DMS114 treated with DMSO at 0.1 percent for 48 hours (cell line): ENCODE data around the gene SLCO3A1.

ENCODE experiments used
- DNase-seq: peaks from one replicate; lab custom pipeline; 2025; ENCODE audit not compliant: unreplicated experiment; lab: John Stamatoyannopoulos, UW

The SLCO3A1 gene

DNA sequence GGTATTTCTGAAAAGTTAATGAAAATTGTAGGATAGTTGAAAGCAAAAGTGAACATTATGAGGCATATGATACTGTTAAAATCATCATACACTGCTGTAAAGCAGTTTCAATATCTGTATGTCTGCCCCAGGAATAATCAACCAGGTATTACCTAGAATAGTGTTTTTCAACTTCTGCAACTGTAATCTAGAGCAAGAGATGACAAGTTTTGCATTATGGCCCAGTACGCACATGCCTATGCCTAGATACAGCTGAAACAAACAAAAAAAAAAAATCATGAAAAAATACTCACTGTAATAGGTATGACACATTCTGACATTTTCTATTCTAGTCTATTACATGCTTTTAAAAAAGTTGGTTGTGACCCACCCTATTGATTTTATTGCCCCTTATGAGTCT is 299.5 kb downstream of the SLCO3A1 start:
- DNase-seq: no peak

DNA sequence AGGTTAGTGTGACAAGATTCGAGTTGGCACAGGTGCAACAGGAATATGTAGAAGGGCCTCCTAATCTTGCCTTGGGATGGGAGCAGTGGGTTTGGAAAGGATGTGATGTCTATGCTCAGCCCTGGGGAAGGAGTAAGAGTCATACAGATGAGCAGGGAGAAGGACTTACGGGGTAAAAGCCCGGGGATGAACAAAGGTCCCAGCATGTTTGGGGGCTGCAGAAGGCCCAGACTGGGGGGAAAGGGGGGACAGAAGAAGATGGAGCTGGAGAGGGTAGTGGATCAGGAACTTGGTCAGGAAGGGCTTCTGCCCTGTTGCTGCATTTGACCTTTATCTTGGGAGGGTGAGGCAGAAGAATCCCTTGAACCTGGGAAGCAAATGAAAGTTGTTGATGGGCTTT is 300.1 kb downstream of the SLCO3A1 start:
- no peak for DNase-seq

GRCh38 chr15:92155934-92156333 is 302.4 kb downstream of the SLCO3A1 start:
- DNase-seq: no peak

DNA sequence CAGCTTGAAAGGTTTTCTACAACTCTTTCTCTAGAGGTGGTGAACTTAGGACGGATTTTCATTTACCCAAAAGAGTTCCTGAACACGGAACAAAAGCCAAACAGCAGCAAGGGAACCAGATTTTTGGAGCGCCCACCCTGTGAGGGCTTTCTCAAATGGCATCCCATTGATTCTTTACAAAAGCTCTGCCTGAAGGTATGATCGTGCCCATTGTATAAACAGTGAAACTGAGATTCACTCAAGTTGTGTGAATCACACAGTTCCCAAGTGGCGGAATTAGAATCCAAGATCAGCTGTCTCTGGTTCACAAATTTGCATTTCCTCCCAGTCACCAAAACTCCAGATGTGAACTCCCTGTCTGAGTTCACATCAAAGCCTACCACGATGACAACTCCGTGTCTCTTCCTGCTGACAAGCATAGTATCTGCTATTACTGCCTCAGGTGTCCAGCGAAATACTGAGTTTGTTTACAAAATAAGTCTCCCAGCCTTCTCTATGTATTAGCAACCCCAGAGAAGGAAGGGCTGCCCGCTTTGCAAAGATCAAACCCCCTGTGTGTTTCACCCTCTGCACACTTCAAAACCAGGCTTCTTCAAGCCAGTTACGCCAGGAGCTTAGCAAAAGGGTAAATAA is 304.3 kb downstream of the SLCO3A1 start:
- DNase-seq: no peak

GRCh38 chr15:92158426-92158825 is 304.9 kb downstream of the SLCO3A1 start:
- no peak for DNase-seq

- DNase-seq: no peak
Observed at GRCh38 chr15:92159481-92159880, 306.0 kb downstream of the SLCO3A1 start.

GRCh38 chr15:92159906-92160841 is 306.7 kb downstream of the SLCO3A1 start:
- DNase-seq: no peak

- DNase-seq: no peak
Observed at GRCh38 chr15:92161039-92161670, 307.6 kb downstream of the SLCO3A1 start.

DNA sequence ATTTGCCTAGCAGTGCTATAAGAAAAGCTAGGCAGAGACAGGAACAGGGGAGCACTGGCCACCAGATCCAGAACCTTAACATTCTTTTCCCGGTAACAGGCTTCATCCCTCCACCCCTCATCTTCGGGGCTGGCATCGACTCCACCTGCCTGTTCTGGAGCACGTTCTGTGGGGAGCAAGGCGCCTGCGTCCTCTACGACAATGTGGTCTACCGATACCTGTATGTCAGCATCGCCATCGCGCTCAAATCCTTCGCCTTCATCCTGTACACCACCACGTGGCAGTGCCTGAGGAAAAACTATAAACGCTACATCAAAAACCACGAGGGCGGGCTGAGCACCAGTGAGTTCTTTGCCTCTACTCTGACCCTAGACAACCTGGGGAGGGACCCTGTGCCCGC is 309.1 kb downstream of the SLCO3A1 start:
- DNase-seq: no peak

DNA sequence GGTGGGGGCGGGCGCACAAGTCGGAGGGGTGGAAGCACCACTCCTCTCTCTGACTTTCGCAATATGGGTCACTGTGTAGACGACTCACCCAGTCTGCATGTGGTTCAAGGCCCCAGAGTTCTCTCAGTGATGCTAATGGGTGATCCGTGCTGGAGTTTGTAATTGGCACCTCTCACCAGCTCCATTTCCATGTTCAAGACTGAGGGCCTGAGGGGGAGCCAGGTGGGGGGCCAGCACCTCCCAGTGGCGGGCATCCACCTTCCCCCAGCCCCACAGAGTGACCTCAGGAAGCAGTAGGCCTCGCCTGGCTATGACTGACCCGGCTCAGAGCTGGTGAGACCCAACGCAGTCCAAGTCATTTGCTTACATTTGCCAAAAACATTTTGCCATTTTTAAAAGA is 310.1 kb downstream of the SLCO3A1 start:
- DNase-seq: no peak

- no peak for DNase-seq
Observed at GRCh38 chr15:92164327-92165000, 311.0 kb downstream of the SLCO3A1 start.

DNA sequence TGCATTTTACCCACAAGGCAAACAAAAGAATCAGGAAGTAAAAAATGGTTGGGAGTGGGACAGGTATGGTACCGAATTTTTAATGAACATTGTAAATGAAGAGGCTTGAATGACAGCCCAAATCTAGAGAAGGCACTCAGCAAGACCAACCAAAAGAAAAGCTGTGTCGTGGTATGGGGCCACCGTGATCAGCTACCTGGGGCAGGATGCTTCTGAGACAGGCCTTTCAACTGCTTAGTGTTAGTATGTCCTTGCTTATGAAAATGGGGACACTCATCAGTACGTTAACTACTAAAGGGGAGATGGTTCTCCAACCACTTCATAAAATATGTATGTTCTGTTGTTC is 311.5 kb downstream of the SLCO3A1 start:
- no peak for DNase-seq

GRCh38 chr15:92166029-92166428 is 312.5 kb downstream of the SLCO3A1 start:
- no peak for DNase-seq

DNA sequence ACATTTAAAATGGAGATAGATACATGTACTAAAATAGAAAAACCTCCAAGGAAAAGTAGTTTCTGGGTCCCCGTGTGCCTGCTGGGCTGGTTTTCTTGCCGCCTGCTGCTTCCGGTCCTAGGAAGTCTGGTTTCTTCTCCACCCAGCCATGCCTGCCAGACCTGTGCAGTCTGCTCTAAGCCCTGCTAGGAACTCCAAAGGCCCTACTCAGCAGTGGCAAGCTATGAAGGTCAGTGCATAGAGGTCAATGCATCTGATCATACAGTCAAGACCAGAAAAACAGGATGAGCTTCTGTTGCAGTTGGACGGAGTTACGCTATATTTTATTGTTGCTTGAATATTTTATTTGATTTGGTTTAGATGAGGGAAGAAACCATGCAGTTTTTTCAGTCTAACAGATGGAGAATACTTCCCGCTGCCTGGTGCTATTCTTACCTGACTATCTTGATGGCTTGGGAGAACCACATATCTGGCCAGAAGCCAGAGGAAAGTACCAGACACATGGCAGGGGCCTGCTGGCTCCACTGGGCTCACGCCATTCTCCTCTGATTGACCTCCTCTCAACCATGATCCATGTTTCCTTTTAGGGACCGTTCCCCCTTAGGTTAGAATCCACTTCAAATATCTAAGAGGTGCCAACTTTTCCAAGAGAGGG is 313.4 kb downstream of the SLCO3A1 start:
- no peak for DNase-seq

DNA sequence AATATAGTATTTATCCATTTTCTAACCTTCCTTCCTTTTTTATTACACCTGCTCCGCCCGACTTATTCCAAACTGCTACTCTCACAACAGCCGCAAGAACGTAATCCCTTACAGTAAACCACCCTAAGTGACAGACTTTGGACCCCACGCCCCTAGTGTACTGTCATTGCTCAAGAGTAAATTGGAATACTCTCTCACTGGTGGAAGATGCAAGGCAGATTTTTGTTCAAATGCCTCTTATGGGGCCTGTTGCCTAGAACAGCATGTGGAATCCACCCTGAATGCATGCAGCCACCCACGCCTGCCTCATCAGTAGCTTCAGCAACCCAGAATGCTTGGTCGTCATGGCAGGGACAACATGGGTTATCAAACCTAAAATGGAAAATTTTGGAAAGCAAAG is 313.9 kb downstream of the SLCO3A1 start:
- no peak for DNase-seq

- DNase-seq: no peak
Observed at GRCh38 chr15:92168066-92168683, 314.7 kb downstream of the SLCO3A1 start.

GRCh38 chr15:92170897-92171296 is 317.4 kb downstream of the SLCO3A1 start:
- no peak for DNase-seq

- no peak for DNase-seq
Observed at GRCh38 chr15:92178911-92179310, 325.4 kb downstream of the SLCO3A1 start.

DNA sequence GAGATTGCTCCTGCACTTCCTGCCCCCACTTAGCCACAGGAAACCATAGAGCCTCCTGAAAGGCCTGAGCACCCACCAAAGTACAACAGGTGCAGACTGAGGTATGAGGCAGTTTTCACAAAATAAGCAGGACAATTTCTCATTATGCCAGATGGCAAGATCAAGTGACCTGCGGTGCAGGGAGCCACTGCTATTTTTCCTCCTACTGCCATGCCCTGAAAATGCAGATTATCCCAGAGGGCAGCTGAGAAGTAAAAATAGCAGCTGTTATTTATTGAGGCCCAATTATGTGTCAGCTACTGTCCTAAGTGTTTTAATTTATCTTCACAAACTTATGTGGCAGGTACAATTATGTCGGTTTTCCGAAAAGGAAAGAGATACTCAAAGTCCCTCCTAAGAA is 330.6 kb downstream of the SLCO3A1 start:
- no peak for DNase-seq

DNA sequence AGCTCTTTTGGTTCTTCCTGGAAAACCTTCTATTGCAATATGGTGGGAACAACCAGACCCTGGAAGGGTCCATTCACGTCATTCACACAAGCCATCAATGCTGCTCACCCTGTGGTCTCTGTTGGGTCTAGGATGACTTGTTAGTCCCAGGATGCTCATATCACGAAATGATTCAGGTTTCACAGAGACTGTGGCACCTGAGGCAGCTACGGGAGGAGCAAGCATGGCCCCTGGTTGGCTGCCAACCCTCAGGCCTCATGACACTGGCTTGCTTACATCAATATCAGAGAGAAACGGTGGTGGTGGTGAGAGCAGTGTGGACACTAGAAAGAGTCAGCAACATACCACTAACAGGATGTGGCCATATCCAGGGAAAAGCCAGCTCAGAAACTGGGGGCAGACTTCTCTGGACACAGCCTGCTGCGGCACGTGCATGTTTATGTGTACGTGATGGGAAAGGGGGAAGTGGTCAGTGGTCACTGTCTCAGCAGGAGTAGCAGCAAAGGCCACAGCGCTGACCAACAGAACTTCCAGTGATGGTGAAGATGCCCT is 331.2 kb downstream of the SLCO3A1 start:
- DNase-seq: no peak
